Measurements from ENCODE around the gene SNX30. TPM values are rescaled to one million over a fixed set of nuclear protein-coding genes. Genes with fewer than 3 reads are reported as not detected.

SNX30 gene
- total RNA-seq, 1 donor from 2014 or later: 12.8 TPM

GRCh38 chr9:112917987-112918362 lies 167.4 kb downstream of the SNX30 start:
- H3K27me3 Mint-ChIP-seq (ENCODE audit: unreplicated experiment): no peaks in the 10 kb centered on the region
- no peaks in the 10 kb centered on the region for H3K9me3 Mint-ChIP-seq (ENCODE audit: unreplicated experiment)
- DNase-seq (ENCODE audit: low spot score): no peak
- TF ChIP-seq, protein P1, sequence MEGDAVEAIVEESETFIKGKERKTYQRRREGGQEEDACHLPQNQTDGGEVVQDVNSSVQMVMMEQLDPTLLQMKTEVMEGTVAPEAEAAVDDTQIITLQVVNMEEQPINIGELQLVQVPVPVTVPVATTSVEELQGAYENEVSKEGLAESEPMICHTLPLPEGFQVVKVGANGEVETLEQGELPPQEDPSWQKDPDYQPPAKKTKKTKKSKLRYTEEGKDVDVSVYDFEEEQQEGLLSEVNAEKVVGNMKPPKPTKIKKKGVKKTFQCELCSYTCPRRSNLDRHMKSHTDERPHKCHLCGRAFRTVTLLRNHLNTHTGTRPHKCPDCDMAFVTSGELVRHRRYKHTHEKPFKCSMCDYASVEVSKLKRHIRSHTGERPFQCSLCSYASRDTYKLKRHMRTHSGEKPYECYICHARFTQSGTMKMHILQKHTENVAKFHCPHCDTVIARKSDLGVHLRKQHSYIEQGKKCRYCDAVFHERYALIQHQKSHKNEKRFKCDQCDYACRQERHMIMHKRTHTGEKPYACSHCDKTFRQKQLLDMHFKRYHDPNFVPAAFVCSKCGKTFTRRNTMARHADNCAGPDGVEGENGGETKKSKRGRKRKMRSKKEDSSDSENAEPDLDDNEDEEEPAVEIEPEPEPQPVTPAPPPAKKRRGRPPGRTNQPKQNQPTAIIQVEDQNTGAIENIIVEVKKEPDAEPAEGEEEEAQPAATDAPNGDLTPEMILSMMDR (IDR thresholded peaks at IDR 0.05; ENCODE audit: unreplicated experiment): no peak
- no peaks in the 10 kb centered on the region for H3K36me3 Mint-ChIP-seq (ENCODE audit: low read depth, unreplicated experiment)
- no peak overlapping the region for H3K4me3 Mint-ChIP-seq (ENCODE audit: unreplicated experiment)
- H3K4me1 Mint-ChIP-seq (ENCODE audit: unreplicated experiment): peaks cover 6% of the 10 kb centered on the region
- no peak overlapping the region for H3K27ac Mint-ChIP-seq (ENCODE audit: unreplicated experiment)

DNA sequence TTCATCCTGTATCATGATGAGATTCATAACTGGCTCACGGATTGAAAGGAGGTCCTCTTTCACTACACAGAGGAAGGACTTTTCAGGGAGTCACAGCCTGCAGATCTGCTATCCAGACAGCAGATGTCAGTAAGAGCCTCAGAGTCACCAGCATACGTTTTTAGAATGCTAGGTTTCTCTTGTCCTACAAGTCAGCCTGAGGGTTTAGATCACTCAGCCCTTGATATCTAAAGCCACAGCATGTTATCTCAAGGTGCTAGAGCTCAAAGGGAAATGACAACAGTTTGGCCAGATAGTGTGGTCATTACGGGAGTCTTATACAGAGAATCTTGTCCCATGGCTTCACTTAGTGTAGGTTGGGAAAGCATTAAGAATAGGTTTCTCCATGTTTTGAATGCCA lies 171.0 kb downstream of the SNX30 start:
- DNase-seq (ENCODE audit: low spot score): peak; percentile 23
- no peaks in the 10 kb centered on the region for H3K36me3 Mint-ChIP-seq (ENCODE audit: low read depth, unreplicated experiment)
- no peaks in the 10 kb centered on the region for H3K9me3 Mint-ChIP-seq (ENCODE audit: unreplicated experiment)
- H3K27me3 Mint-ChIP-seq (ENCODE audit: unreplicated experiment): no peaks in the 10 kb centered on the region
- H3K27ac Mint-ChIP-seq (ENCODE audit: unreplicated experiment): no peak overlapping the region
- peaks cover 6% of the 10 kb centered on the region for H3K4me1 Mint-ChIP-seq (ENCODE audit: unreplicated experiment)
- TF ChIP-seq, protein P1 (IDR thresholded peaks at IDR 0.05; ENCODE audit: unreplicated experiment): no peak
- no peak overlapping the region for H3K4me3 Mint-ChIP-seq (ENCODE audit: unreplicated experiment)

Other genes with a start within 250 kb of the SNX30 start
- 20.8 TPM for gene INIP, start 32.6 kb upstream of the SNX30 start, total RNA-seq (ENCODE audit: unreplicated experiment)
- gene SLC46A2, start 140.1 kb downstream of the SNX30 start, total RNA-seq (ENCODE audit: unreplicated experiment): not detected